Stimulated activated CD8-positive, alpha-beta memory T cell treated with anti-CD3 and anti-CD28 coated beads, Interleukin-15, amount 100 ng/mL, for 48 hours (primary cell): ENCODE data around the gene RHOV.
"Not testable (repeated sequence)": the region's sequence is repeated elsewhere in the genome, so short reads cannot be mapped to it uniquely, and the experiment has no call there.

Experiments
- DNase-seq, 2 donors: peaks; one replicate each; pipeline ENCODE4 v3.0.0-alpha.2; 2020; ENCODE audit warnings: low read depth in 2 of 2

RHOV gene

GRCh38 chr15:40872791-40873693 is 992 bp downstream of the RHOV start:
- no peak for DNase-seq

GRCh38 chr15:40871749-40872617 is 2.1 kb downstream of the RHOV start:
- DNase-seq = no peak

- no peak for DNase-seq
Observed at GRCh38 chr15:40870716-40871115, 3.3 kb downstream of the RHOV start.

- no peak for DNase-seq
Observed at GRCh38 chr15:40869686-40870085, 4.3 kb downstream of the RHOV start.

GRCh38 chr15:40867199-40867598 is 6.8 kb downstream of the RHOV start:
- no peak for DNase-seq

GRCh38 chr15:40863660-40864270 is 10.3 kb downstream of the RHOV start:
- DNase-seq = no peak

- DNase-seq = not testable (repeated sequence)
Observed at GRCh38 chr15:40861147-40861546, 12.9 kb downstream of the RHOV start.

- DNase-seq = peak; percentile 66 to 71
Observed at GRCh38 chr15:40859206-40859851, 14.7 kb downstream of the RHOV start.

GRCh38 chr15:40858706-40859105 is 15.3 kb downstream of the RHOV start:
- no peak for DNase-seq

- DNase-seq = peak; percentile 50 to 60
Observed at GRCh38 chr15:40857601-40858341, 16.3 kb downstream of the RHOV start.

GRCh38 chr15:40856746-40857145 is 17.3 kb downstream of the RHOV start:
- DNase-seq = no peak

- no peak for DNase-seq
Observed at GRCh38 chr15:40855706-40856234, 18.3 kb downstream of the RHOV start.

- DNase-seq = no peak
Observed at GRCh38 chr15:40854161-40854560, 19.9 kb downstream of the RHOV start.

- DNase-seq = no peak
Observed at GRCh38 chr15:40853241-40853890, 20.7 kb downstream of the RHOV start.

GRCh38 chr15:40852529-40852928 is 21.5 kb downstream of the RHOV start:
- DNase-seq = no peak

GRCh38 chr15:40850576-40851112 is 23.4 kb downstream of the RHOV start:
- no peak for DNase-seq

- no peak for DNase-seq
Observed at GRCh38 chr15:40847223-40847961, 26.6 kb downstream of the RHOV start.

- no peak for DNase-seq
Observed at GRCh38 chr15:40846841-40847222, 27.2 kb downstream of the RHOV start.
